Breast epithelium (tissue), 3 donors: ENCODE results near the gene RTN4R.

Experiments
- CTCF ChIP-seq, 3 donors: fragments of 450-650 bp; IDR thresholded peaks; one replicate each; pipeline ENCODE4 v1.5.1; 2016 to 2017; ENCODE audit warnings: antibody characterized with exemption in 3 of 3, mild to moderate bottlenecking in 3 of 3, moderate library complexity in 3 of 3
- POLR2A ChIP-seq: fragments of 450-650 bp; IDR thresholded peaks from one replicate; pipeline ENCODE4 v1.6.1; 2016; ENCODE audit warnings: antibody characterized with exemption, mild to moderate bottlenecking, moderate library complexity
- POLR2AphosphoS5 ChIP-seq, 3 donors: sonication (generic); formaldehyde crosslinking; IDR thresholded peaks; one replicate each; pipeline ENCODE4 v1.6.1; 2017; ENCODE audit warnings: antibody characterized with exemption in 3 of 3

GRCh38 chr22:20206709-20207215 is 61.4 kb downstream of the RTN4R start:
- TF ChIP-seq POLR2A (no peak), CTCF (IDR thresholded peaks at IDR 0.05) (no peak), POLR2AphosphoS5 (IDR thresholded peaks at IDR 0.05) (no peak)
